Left hindlimb (tissue), 1 donor: ENCODE data around the gene IL17REL.
"Not testable (repeated sequence)": the region's sequence is repeated elsewhere in the genome, so short reads cannot be mapped to it uniquely, and the experiment has no call there.

ENCODE experiments used
- DNase-seq: peaks from one replicate; pipeline ENCODE4 v3.0.0-alpha.2; 2018

Gene IL17REL

GRCh38 chr22:49954991-49955580 lies 57.5 kb downstream of the IL17REL start:
- no peak for DNase-seq

GRCh38 chr22:49954354-49954753 lies 58.2 kb downstream of the IL17REL start:
- no peak for DNase-seq

GRCh38 chr22:49953680-49954344 lies 58.8 kb downstream of the IL17REL start:
- no peak for DNase-seq

GRCh38 chr22:49953027-49953679 lies 59.4 kb downstream of the IL17REL start:
- no peak for DNase-seq

GRCh38 chr22:49951986-49952896 lies 60.3 kb downstream of the IL17REL start:
- DNase-seq = no peak

- no peak for DNase-seq
These were observed 60.9 kb downstream of the IL17REL start for GRCh38 chr22:49951678-49951985.

DNA sequence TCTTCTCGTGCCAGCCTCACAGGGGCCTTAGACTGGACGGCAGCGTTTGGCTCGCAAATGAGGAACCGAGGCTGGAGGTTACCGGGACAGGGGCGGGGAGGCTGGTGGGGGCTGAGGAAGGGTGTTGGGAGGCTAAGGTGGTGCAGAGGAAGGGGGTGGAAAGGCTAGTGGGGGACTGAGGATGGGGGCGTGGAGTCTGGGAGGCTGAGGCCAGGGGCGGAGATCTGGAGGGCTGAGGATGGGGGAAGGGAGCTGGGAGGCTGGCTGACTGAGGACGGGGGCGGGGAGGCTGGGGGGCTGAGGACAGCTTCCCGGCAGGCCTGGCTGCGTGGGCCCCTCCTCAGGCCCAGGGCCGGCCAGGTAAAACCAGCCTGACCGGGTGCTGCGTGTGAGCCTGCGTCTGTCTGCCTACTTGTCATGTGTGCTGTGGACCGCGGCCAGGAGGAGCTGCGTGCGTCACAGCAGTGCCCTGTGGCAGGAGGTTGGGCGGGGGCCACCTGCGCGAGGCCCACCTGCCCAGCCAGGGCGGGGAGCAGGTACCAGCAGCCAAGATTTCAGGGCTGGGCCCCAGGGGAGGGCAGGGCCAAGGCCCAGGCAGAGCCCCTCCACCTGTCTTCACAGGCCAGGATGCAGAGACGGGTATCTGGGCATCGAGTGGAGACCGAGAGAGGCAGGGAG lies 61.4 kb downstream of the IL17REL start:
- no peak for DNase-seq

DNA sequence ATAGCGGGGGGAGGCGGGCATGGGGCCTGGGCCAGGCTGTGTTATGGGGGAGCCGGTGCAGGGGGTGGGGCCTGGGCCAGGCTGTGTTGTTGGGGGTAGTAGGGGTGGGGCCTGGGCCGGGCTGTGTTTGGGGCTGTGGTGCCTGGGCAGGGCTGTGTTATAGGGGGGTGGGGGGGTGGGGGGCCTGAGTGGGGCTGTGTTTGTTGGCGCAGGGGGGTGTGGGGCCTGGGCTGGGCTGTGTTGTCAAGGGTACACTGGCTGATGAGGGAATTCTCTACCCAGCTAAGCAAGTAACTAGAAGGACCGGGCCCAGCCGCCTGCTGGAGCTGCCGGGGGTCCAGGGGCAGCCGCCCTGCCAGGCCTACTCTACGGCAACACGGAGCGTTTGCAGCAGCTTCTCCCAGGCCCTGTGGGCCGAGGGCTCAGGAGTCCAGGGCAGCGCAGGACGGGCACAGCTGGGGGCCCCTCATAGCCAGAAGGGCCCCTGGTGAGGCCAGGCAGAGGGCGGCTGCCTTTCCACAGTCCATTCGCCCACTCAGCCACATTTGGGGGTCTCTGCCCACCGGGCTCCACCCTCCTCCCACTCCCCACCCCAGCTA lies 62.1 kb downstream of the IL17REL start:
- DNase-seq = no peak

DNA sequence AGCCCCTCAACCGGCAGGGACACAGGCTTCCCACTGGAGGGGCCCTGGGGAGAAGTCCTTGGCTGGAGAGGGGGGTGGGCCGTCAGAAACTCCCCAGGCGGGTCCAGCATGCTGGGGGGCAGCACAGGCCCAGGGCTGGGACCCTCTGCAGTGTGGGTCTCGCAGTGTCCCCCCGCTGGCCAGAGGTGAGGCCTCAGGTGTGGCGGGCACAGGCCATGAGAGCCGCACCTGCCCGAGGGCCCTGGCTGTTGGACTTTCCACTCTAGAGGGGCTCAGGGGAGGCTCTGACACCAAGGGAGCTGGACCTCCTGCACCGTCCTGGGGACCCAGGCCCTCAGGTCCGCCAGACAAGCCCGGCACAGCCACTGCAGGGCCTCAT lies 62.7 kb downstream of the IL17REL start:
- no peak for DNase-seq

DNA sequence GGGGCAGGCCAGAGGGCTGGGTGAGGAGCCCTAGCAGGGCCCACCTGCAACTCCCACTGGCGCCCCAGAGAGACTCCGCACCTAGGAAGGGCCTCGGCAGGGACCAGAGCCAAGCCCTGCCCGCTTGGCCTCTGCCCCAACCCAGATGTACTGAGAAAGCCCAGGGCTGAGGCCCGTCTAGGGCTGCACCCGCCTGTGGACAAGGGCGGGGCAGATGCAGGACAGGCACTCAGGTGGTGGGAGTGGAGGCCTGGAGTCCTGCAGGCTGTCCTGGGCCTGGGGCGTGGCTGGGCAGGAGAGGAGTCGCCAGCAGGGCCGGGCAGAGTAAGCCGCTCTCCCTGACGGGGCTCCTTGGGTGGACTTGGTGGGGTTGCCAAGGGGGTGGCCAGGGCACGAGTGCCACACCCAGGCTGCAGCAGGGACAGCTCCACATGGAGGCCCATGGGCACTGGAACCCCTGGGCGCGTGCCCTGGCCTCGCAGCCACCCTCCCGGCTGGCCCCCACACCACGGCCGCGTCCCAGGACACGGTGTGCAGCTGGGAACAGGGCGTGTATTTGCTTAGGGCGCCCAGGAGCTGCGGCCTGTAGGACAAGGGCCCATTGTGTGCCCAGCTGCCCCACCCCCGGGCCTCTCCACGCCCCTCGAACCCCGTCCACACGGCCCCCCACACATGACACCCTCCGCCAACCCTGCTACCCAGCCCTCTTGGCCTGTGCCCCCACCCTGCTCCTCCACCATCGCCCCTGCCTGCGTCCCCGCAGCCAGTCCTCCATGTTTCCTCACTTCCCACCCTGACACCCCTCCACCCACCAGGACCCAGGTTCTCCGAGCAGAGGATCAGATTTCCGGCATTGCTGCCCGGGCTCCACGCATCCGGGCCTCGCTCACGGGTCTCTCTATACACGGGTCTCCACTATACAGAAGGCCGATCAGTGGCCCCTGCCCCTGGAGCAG lies 63.3 kb downstream of the IL17REL start:
- DNase-seq = no peak

DNA sequence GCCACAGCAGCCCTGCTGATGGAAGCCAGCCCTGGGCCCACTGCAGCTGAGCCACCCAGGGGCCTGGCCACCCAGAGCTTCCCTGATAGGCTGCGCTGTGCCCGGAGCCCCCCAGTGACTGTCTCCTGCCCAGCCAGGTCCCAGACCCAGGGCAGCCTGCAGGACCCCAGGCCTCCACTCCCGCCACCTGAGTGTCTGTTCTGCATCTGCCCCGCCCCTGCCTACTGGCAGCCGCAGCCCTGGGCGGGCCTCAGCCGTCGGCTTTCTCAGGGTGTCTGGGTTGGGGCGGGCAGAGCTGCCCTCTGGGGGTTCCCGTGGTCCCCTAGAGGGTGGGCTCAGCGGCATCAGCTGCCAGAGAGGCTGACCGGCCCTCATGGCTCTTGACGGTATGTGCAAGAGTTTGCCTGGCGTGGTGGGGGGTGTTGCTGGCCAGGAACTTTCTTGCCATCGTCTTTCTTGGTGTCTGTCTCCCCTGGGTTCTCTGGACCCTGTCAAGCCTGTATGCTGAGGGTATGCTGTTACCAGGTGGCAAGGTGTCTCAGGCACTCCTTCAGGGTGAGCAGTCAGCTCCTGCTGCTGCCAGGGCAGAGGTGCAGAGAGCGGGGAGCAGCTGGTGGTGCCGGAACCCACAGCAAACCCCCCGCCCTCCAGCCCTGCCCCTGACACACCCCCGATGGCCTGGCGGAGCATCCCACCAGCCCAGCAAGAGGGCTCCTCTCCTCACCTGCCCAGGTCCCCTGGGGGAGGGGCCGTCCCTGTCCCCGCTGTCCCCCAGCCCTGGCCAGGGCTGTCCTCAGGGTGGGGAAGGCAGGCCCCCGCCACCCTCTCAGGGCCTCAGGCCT lies 64.2 kb downstream of the IL17REL start:
- DNase-seq = no peak

DNA sequence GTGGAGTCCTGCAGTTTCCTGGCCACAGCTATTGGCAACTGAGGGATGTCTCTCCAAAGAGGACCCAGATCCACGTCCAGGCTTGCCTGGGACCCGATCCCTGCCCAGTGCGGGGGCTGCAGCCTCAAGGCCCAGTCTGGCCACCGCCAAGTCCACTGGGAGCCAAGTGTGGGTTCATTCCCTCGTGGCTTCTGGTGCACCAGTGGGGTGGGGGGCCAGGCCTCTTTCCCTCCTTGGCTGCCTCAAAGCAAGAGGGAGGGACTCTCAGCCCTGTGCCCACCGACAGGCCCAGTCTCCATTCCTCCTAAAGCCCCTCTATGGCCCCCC lies 65.3 kb downstream of the IL17REL start:
- no peak for DNase-seq

- no peak for DNase-seq
These were observed 65.8 kb downstream of the IL17REL start for GRCh38 chr22:49946612-49947295.

- not testable (repeated sequence) for DNase-seq
These were observed 67.3 kb downstream of the IL17REL start for GRCh38 chr22:49945042-49945794.
